H9 (cell line): ENCODE measurements around the gene AFAP1. TPM values are rescaled to one million over a fixed set of nuclear protein-coding genes. Genes with fewer than 3 reads are reported as not detected.

Experiments
- DNase-seq: peaks from one replicate; pipeline ENCODE4 v3.0.0-alpha.2; 2017
- H2AFZ ChIP-seq: one replicate; pipeline ENCODE4 v1.6.1; 2013; ENCODE audit warnings: mild to moderate bottlenecking, low read length, control low read depth, moderate library complexity
- H2AK5ac ChIP-seq: 2 replicates; pipeline ENCODE4 v1.6.1; 2013; ENCODE audit warnings: low read length, control low read depth, mixed read lengths; ENCODE audit not compliant: insufficient read length
- H2BK120ac ChIP-seq: one replicate; pipeline ENCODE4 v1.6.1; 2013; ENCODE audit warnings: low read depth, mild to moderate bottlenecking, low read length, control low read depth, inconsistent platforms; ENCODE audit not compliant: poor library complexity, severe bottlenecking
- H2BK12ac ChIP-seq: 2 replicates; pipeline ENCODE4 v1.6.1; 2013; ENCODE audit warnings: low read length, control low read depth, mixed read lengths, low read depth; ENCODE audit not compliant: insufficient read length
- H2BK15ac ChIP-seq: 2 replicates; pipeline ENCODE4 v1.6.1; 2013; ENCODE audit warnings: low read depth, low read length, control low read depth
- H2BK20ac ChIP-seq: one replicate; pipeline ENCODE4 v1.6.1; 2013; ENCODE audit warnings: low read depth, mild to moderate bottlenecking, low read length, control low read depth, inconsistent platforms; ENCODE audit not compliant: poor library complexity, severe bottlenecking
- H2BK5ac ChIP-seq: 2 replicates; pipeline ENCODE4 v1.6.1; 2013; ENCODE audit warnings: low read length, control low read depth, mixed read lengths; ENCODE audit not compliant: insufficient read length
- H3K14ac ChIP-seq: 2 replicates; pipeline ENCODE4 v1.6.1; 2013; ENCODE audit warnings: low read length, control low read depth; ENCODE audit not compliant: insufficient read depth
- H3K18ac ChIP-seq: 2 replicates; pipeline ENCODE4 v1.6.1; 2013; ENCODE audit warnings: low read depth, mild to moderate bottlenecking, mixed read lengths, low read length, control low read depth; ENCODE audit not compliant: insufficient read length
- H3K23ac ChIP-seq: 2 replicates; pipeline ENCODE4 v1.6.1; 2013; ENCODE audit warnings: low read length, control low read depth, mixed read lengths, low read depth; ENCODE audit not compliant: insufficient read length
- H3K23me2 ChIP-seq: 2 replicates; pipeline ENCODE4 v1.6.1; 2013; ENCODE audit warnings: low read depth, mild to moderate bottlenecking, mixed read lengths, low read length, control low read depth; ENCODE audit not compliant: insufficient read length, poor library complexity, severe bottlenecking
- H3K27ac ChIP-seq: 2 replicates; pipeline ENCODE4 v1.5.1; 2013; ENCODE audit warnings: low read length, control low read depth, mixed read lengths, low read depth; ENCODE audit not compliant: insufficient read length
- H3K27me3 ChIP-seq: 2 replicates; pipeline ENCODE4 v1.6.1; 2013; ENCODE audit warnings: low read length, control low read depth, inconsistent platforms; ENCODE audit not compliant: insufficient read depth
- H3K4ac ChIP-seq: 2 replicates; pipeline ENCODE4 v1.6.1; 2013; ENCODE audit warnings: low read depth, mild to moderate bottlenecking, control low read depth, inconsistent platforms, low read length, moderate library complexity
- H3K4me1 ChIP-seq: 2 replicates; pipeline ENCODE4 v1.6.1; 2013; ENCODE audit warnings: low read length, control low read depth, inconsistent platforms; ENCODE audit not compliant: insufficient read depth
- H3K4me2 ChIP-seq: 2 replicates; pipeline ENCODE4 v1.6.1; 2013; ENCODE audit warnings: low read length, control low read depth, mixed read lengths; ENCODE audit not compliant: insufficient read length, insufficient read depth
- H3K56ac ChIP-seq: 2 replicates; pipeline ENCODE4 v1.6.1; 2013; ENCODE audit warnings: low read depth, mild to moderate bottlenecking, mixed read lengths, low read length, control low read depth; ENCODE audit not compliant: insufficient read length
- H3K79me1 ChIP-seq: 2 replicates; pipeline ENCODE4 v1.6.1; 2013; ENCODE audit warnings: low read depth, mild to moderate bottlenecking, moderate library complexity, low read length, control low read depth, inconsistent platforms; ENCODE audit not compliant: insufficient read depth, poor library complexity, severe bottlenecking
- H3K79me2 ChIP-seq: 2 replicates; pipeline ENCODE4 v1.6.1; 2013; ENCODE audit warnings: low read length, control low read depth, inconsistent platforms; ENCODE audit not compliant: insufficient read depth
- H3K9ac ChIP-seq: 2 replicates; pipeline ENCODE4 v1.6.1; 2013; ENCODE audit warnings: low read length, control low read depth, mixed read lengths; ENCODE audit not compliant: insufficient read length; ENCODE audit errors: extremely low read depth
- H3K9me3 ChIP-seq: one replicate; pipeline ENCODE4 v1.6.1; 2013; ENCODE audit warnings: low read depth, low read length, inconsistent platforms; ENCODE audit not compliant: control insufficient read depth
- H3T11ph ChIP-seq: one replicate; pipeline ENCODE4 v1.6.1; 2013; ENCODE audit warnings: mild to moderate bottlenecking, low read length, control low read depth, inconsistent platforms
- H4K20me1 ChIP-seq: one replicate; pipeline ENCODE4 v1.6.1; 2013; ENCODE audit not compliant: control insufficient read depth, insufficient read length, insufficient read depth
- H4K5ac ChIP-seq: 2 replicates; pipeline ENCODE4 v1.6.1; 2013; ENCODE audit warnings: low read depth, mild to moderate bottlenecking, mixed read lengths, low read length, control low read depth; ENCODE audit not compliant: insufficient read length
- H4K8ac ChIP-seq: replicated peaks from 2 replicates; pipeline ENCODE4 v1.6.1; 2013; ENCODE audit warnings: low read length, control low read depth, mixed read lengths, low read depth; ENCODE audit not compliant: insufficient read length
- H4K91ac ChIP-seq: 2 replicates; pipeline ENCODE4 v1.6.1; 2013; ENCODE audit warnings: low read depth, mild to moderate bottlenecking, moderate library complexity, mixed read lengths, low read length, control low read depth; ENCODE audit not compliant: insufficient read length
- H3K27ac Mint-ChIP-seq, 3 experiments: 2 replicates in 2 of 3; 3 replicates in 1 of 3; pipeline ENCODE4 v1.8.0; 2020 to 2021; ENCODE audit warnings: mixed read lengths in 3 of 3, mild to moderate bottlenecking in 1 of 3, moderate library complexity in 1 of 3
- H3K27me3 Mint-ChIP-seq: 2 replicates; pipeline ENCODE4 v1.8.0; 2021; ENCODE audit warnings: low read depth, mild to moderate bottlenecking, moderate library complexity, mixed read lengths
- H3K36me3 Mint-ChIP-seq, 3 experiments: 2 replicates in 2 of 3; 3 replicates in 1 of 3; pipeline ENCODE4 v1.8.0; 2020 to 2021; ENCODE audit warnings: low read depth in 3 of 3, mixed read lengths in 3 of 3; ENCODE audit not compliant: insufficient read depth in 1 of 3
- H3K4me1 Mint-ChIP-seq, 2 experiments: 2 replicates each; pipeline ENCODE4 v1.8.0; 2020; ENCODE audit warnings: mixed read lengths in 2 of 2
- H3K4me3 Mint-ChIP-seq, 2 experiments: 2 replicates in 1 of 2; 3 replicates in 1 of 2; pipeline ENCODE4 v1.8.0; 2020 to 2021; ENCODE audit warnings: mild to moderate bottlenecking in 2 of 2, mixed read lengths in 2 of 2, moderate library complexity in 1 of 2
- H3K9me3 Mint-ChIP-seq, 2 experiments: 2 replicates in 1 of 2; 3 replicates in 1 of 2; pipeline ENCODE4 v1.8.0; 2020; ENCODE audit warnings: mild to moderate bottlenecking in 2 of 2, mixed read lengths in 2 of 2, moderate library complexity in 1 of 2
- CTCF ChIP-seq: fragments of 200-600 bp; sonication (generic); conservative IDR thresholded peaks from 3 replicates; pipeline ENCODE4 v1.8.0; 2021; ENCODE audit warnings: antibody characterized with exemption, mild to moderate bottlenecking
- WGBS: extraction: QIAGEN DNeasy Blood & Tissue Kit; methylation state at CpG from one replicate; pipeline ENCODE4 v1.1.7; 2013; ENCODE audit warnings: missing lambda C conversion rate, low lambda C conversion rate, mixed read lengths; ENCODE audit not compliant: insufficient read length; ENCODE audit errors: extremely low coverage; 5-methylcytosine and 5-hydroxymethylcytosine counted together
- total RNA-seq: library from RNA; stranded (reverse); gene quantifications from 2 replicates; pipeline ENCODE4 v1.2.1, GENCODE V29; 2021

The AFAP1 gene
- total RNA-seq, 1 experiment from 2014 or later: 6.5 TPM

- Histone ChIP-seq H2AK5ac (no peak overlapping the region), H3K56ac (no peak overlapping the region), H2BK120ac (no peak overlapping the region), H3K4ac (no peak overlapping the region), H3K4me2 (no peak overlapping the region), H3K23ac (no peak overlapping the region), H3K79me2 (no peaks in the 10 kb centered on the region), H3K27me3 (no peaks in the 10 kb centered on the region), H4K91ac (no peak overlapping the region), H2BK5ac (no peak overlapping the region), H4K8ac (no peak overlapping the region), H2BK20ac (no peak overlapping the region), H2BK15ac (no peak overlapping the region), H3K4me1 (no peaks in the 10 kb centered on the region), H4K20me1 (no peaks in the 10 kb centered on the region), H3K79me1 (no peaks in the 10 kb centered on the region), H4K5ac (no peak overlapping the region), H3K14ac (no peak overlapping the region), H3K27ac (no peak overlapping the region), H2BK12ac (no peak overlapping the region), H3K23me2 (no peaks in the 10 kb centered on the region), H3T11ph (no peak overlapping the region), H3K9ac (no peak overlapping the region), H2AFZ (no peak overlapping the region), H3K18ac (no peak overlapping the region), H3K9me3 (no peaks in the 10 kb centered on the region)
- DNase-seq: no peak
- no peak overlapping the region; a peak in 1 of 7 replicates for H3K27ac Mint-ChIP-seq
- no peaks in the 10 kb centered on the region for H3K9me3 Mint-ChIP-seq
- 0 out of 4 replicates have a peak, but pooled peaks cover 0 to 4% of the 10 kb centered on the region in 2 experiments for H3K4me1 Mint-ChIP-seq
- TF ChIP-seq CTCF: no peak
- peaks cover 15% of the 10 kb centered on the region for H3K27me3 Mint-ChIP-seq
- no peaks in the 10 kb centered on the region for H3K36me3 Mint-ChIP-seq
- no CpG with 5 or more reads among the region's 9 CpGs for WGBS
- no peak overlapping the region for H3K4me3 Mint-ChIP-seq
Measured at GRCh38 chr4:7732263-7732662, 207.4 kb downstream of the AFAP1 start.
